SK-N-SH (cell line): ENCODE results near the gene TYK2. TPM values are rescaled to one million over a fixed set of nuclear protein-coding genes. Genes with fewer than 3 reads are reported as not detected.
"Not testable (repeated sequence)": the region's sequence is repeated elsewhere in the genome, so short reads cannot be mapped to it uniquely, and the experiment has no call there.

ENCODE experiments used
- CTCF ChIA-PET: fragments of 300-600, 350-600 bp; formaldehyde crosslinking; extraction: SDS; loops from one replicate; lab custom pipeline; 2021; lab: Yijun Ruan, JAX
- POLR2A ChIA-PET: fragments of 350-600 bp; sonication (Branson Sonifier 250); formaldehyde crosslinking; extraction: SDS; loops from one replicate; lab custom pipeline; 2020; ENCODE audit warnings: antibody characterized with exemption, inconsistent platforms; lab: Yijun Ruan, JAX
- DNase-seq: peaks from one replicate; pipeline ENCODE4 v3.0.0; 2012
- H2AFZ ChIP-seq: fragments of 200-600 bp; sonication (generic); 2 replicates; pipeline ENCODE4 v1.8.1; 2016; ENCODE audit warnings: antibody characterized with exemption, mild to moderate bottlenecking, low read depth
- H3F3A ChIP-seq: fragments of 200-600 bp; sonication (generic); replicated peaks from 2 replicates; pipeline ENCODE3; 2016; ENCODE audit warnings: antibody characterized with exemption, mild to moderate bottlenecking; ENCODE audit not compliant: insufficient read depth
- H3K27ac ChIP-seq, 2 experiments: fragments of 200-500 bp in 1 of 2; fragments of 200-600 bp in 1 of 2; sonication (Bioruptor generic) in 1 of 2; sonication (generic), shearing (Covaris generic) in 1 of 2; 2 replicates each; pipeline versions ENCODE4 v1.5.1 to v1.6.1; 2014 to 2016; ENCODE audit warnings: low read depth in 2 of 2, inconsistent platforms in 1 of 2, low read length in 1 of 2, mild to moderate bottlenecking in 1 of 2, mixed read lengths in 1 of 2
- H3K27me3 ChIP-seq: fragments of 200-600 bp; sonication (generic), shearing (Covaris generic); 2 replicates; pipeline ENCODE4 v1.6.1; 2016; ENCODE audit warnings: mixed run types; ENCODE audit not compliant: insufficient read depth
- H3K36me3 ChIP-seq, 2 experiments: fragments of 200-500 bp in 1 of 2; fragments of 200-600 bp in 1 of 2; sonication (Bioruptor generic) in 1 of 2; sonication (generic) in 1 of 2; replicated peaks in 1 of 2; 2 replicates each; pipeline versions ENCODE3 to v1.5.1; 2014 to 2016; ENCODE audit warnings: low read length in 1 of 2, mild to moderate bottlenecking in 1 of 2; ENCODE audit not compliant: insufficient read depth in 2 of 2, control insufficient read depth in 1 of 2
- H3K4me1 ChIP-seq, 2 experiments: fragments of 200-500 bp in 1 of 2; fragments of 200-600 bp in 1 of 2; sonication (Bioruptor generic) in 1 of 2; sonication (generic), shearing (Covaris generic) in 1 of 2; 2 replicates each; pipeline versions ENCODE4 v1.5.1 to v1.6.1; 2014 to 2016; ENCODE audit warnings: low read depth in 1 of 2, low read length in 1 of 2, mixed run types in 1 of 2; ENCODE audit not compliant: insufficient read depth in 2 of 2, control insufficient read depth in 1 of 2
- H3K4me2 ChIP-seq: fragments of 200-600 bp; sonication (generic), shearing (Covaris generic); 2 replicates; pipeline ENCODE4 v1.6.1; 2017; ENCODE audit warnings: mixed run types
- H3K4me3 ChIP-seq, 2 experiments: fragments of 200-500 bp in 1 of 2; fragments of 200-600 bp in 1 of 2; sonication (Bioruptor generic) in 1 of 2; sonication (generic), shearing (Covaris generic) in 1 of 2; 2 replicates each; pipeline versions ENCODE4 v1.5.1 to v1.8.1; 2014 to 2016; ENCODE audit warnings: low read depth in 2 of 2, inconsistent platforms in 1 of 2, low read length in 1 of 2, mild to moderate bottlenecking in 1 of 2, mixed read lengths in 1 of 2, moderate library complexity in 1 of 2
- H3K79me2 ChIP-seq: fragments of 200-600 bp; sonication (generic); 2 replicates; pipeline ENCODE4 v1.8.1; 2017; ENCODE audit warnings: mild to moderate bottlenecking; ENCODE audit not compliant: insufficient read depth
- H3K9ac ChIP-seq: fragments of 200-600 bp; sonication (generic); 2 replicates; pipeline ENCODE4 v1.6.1; 2017; ENCODE audit warnings: mixed run types
- H3K9me2 ChIP-seq: fragments of 200-600 bp; sonication (generic); 2 replicates; pipeline ENCODE4 v1.6.1; 2017; ENCODE audit warnings: mixed run types
- H3K9me3 ChIP-seq: fragments of 200-600 bp; sonication (generic); 2 replicates; pipeline ENCODE4 v1.6.1; 2017; ENCODE audit warnings: mixed run types, mild to moderate bottlenecking, moderate library complexity
- H4K20me1 ChIP-seq: fragments of 200-600 bp; sonication (generic); 2 replicates; pipeline ENCODE4 v1.6.1; 2017; ENCODE audit warnings: mild to moderate bottlenecking, mixed run types; ENCODE audit not compliant: insufficient read depth
- ELF1 ChIP-seq: IDR thresholded peaks from 2 replicates; pipeline ENCODE4 v1.4.0; 2012
- EZH2phosphoT487 ChIP-seq: fragments of 200-600 bp; sonication (generic); IDR thresholded peaks from 2 replicates; pipeline ENCODE4 v1.6.1; 2017; ENCODE audit warnings: low read depth, mixed run types, mild to moderate bottlenecking, antibody characterized with exemption, moderate library complexity, borderline replicate concordance
- FOSL2 ChIP-seq: IDR thresholded peaks from 2 replicates; pipeline ENCODE4 v1.4.0; 2012; ENCODE audit warnings: low read depth, mild to moderate bottlenecking, moderate library complexity, borderline replicate concordance
- JUND ChIP-seq: IDR thresholded peaks from 2 replicates; pipeline ENCODE4 v1.4.0; 2012
- MXI1 ChIP-seq: IDR thresholded peaks from 2 replicates; pipeline ENCODE4 v1.6.1; 2012; ENCODE audit warnings: mild to moderate bottlenecking, low read depth, low read length, improper control_type of control experiment
- RXRA ChIP-seq: IDR thresholded peaks from 2 replicates; pipeline ENCODE4 v1.4.0; 2012; ENCODE audit warnings: low read depth, mild to moderate bottlenecking, borderline replicate concordance
- SIN3A ChIP-seq: IDR thresholded peaks from 2 replicates; pipeline ENCODE4 v1.6.1; 2012; ENCODE audit warnings: low read depth, mild to moderate bottlenecking, low read length, moderate library complexity, borderline replicate concordance
- TCF12 ChIP-seq: IDR thresholded peaks from 2 replicates; pipeline ENCODE4 v1.4.0; 2012
- TEAD4 ChIP-seq: IDR thresholded peaks from 2 replicates; pipeline ENCODE4 v1.4.0; 2012; ENCODE audit warnings: mild to moderate bottlenecking, borderline replicate concordance; ENCODE audit not compliant: insufficient read depth
- WGBS: methylation state at CpG from one replicate; pipeline ENCODE4 v1.1.6; 2017; ENCODE audit warnings: low lambda C conversion rate; 5-methylcytosine and 5-hydroxymethylcytosine counted together
- polyA plus RNA-seq, 3 experiments: library from polyadenylated mRNA; depleted of rRNA; stranded (reverse); fragments of >200 nt; gene quantifications; 2 replicates each; pipeline ENCODE4 v1.2.3, GENCODE V29; 2012
- TF ChIP-seq, protein P1 (sequence below): IDR thresholded peaks from 2 replicates; pipeline ENCODE4 v1.4.0; 2012; ENCODE audit warnings: low read depth, borderline replicate concordance
- TF ChIP-seq, protein P2 (sequence below): IDR thresholded peaks from 2 replicates; pipeline ENCODE4 v1.4.0; 2012; ENCODE audit warnings: low read depth, borderline replicate concordance
- TF ChIP-seq, protein P3 (sequence below): IDR thresholded peaks from 2 replicates; pipeline ENCODE4 v1.4.0; 2012; ENCODE audit warnings: low read depth
- TF ChIP-seq, protein P4 (sequence below): fragments of 150-350 bp; IDR thresholded peaks from 2 replicates; pipeline ENCODE4 v1.6.1; 2017; ENCODE audit warnings: antibody characterized with exemption, low read length, low read depth, borderline replicate concordance

The TYK2 gene
- polyA plus RNA-seq, 1 of the 3 experiments (the other 2 are of a cell fraction): 44.6 TPM

- POLR2A ChIA-PET: no interaction called here
- H3K27me3 ChIP-seq: no peaks in the 10 kb centered on the region
- H4K20me1 ChIP-seq: no peaks in the 10 kb centered on the region
- no peak overlapping the region for H3K4me2 ChIP-seq
- no peak overlapping the region for H3K9ac ChIP-seq
- CTCF ChIA-PET: no interaction called here
- H3K9me2 ChIP-seq: no peaks in the 10 kb centered on the region
- DNase-seq: no peak
- no peaks in the 10 kb centered on the region for H3K9me3 ChIP-seq
- H2AFZ ChIP-seq: no peak overlapping the region
- TF ChIP-seq RXRA (no peak), MXI1 (no peak), JUND (no peak), FOSL2 (no peak), EZH2phosphoT487 (no peak), SIN3A (no peak), ELF1 (no peak), TCF12 (no peak), TEAD4 (no peak)
- TF ChIP-seq, protein P1, sequence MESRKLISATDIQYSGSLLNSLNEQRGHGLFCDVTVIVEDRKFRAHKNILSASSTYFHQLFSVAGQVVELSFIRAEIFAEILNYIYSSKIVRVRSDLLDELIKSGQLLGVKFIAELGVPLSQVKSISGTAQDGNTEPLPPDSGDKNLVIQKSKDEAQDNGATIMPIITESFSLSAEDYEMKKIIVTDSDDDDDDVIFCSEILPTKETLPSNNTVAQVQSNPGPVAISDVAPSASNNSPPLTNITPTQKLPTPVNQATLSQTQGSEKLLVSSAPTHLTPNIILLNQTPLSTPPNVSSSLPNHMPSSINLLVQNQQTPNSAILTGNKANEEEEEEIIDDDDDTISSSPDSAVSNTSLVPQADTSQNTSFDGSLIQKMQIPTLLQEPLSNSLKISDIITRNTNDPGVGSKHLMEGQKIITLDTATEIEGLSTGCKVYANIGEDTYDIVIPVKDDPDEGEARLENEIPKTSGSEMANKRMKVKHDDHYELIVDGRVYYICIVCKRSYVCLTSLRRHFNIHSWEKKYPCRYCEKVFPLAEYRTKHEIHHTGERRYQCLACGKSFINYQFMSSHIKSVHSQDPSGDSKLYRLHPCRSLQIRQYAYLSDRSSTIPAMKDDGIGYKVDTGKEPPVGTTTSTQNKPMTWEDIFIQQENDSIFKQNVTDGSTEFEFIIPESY: no peak
- TF ChIP-seq, protein P2, sequence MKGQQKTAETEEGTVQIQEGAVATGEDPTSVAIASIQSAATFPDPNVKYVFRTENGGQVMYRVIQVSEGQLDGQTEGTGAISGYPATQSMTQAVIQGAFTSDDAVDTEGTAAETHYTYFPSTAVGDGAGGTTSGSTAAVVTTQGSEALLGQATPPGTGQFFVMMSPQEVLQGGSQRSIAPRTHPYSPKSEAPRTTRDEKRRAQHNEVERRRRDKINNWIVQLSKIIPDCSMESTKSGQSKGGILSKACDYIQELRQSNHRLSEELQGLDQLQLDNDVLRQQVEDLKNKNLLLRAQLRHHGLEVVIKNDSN: no peak
- TF ChIP-seq, protein P3, sequence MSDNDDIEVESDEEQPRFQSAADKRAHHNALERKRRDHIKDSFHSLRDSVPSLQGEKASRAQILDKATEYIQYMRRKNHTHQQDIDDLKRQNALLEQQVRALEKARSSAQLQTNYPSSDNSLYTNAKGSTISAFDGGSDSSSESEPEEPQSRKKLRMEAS: no peak
- TF ChIP-seq, protein P4, sequence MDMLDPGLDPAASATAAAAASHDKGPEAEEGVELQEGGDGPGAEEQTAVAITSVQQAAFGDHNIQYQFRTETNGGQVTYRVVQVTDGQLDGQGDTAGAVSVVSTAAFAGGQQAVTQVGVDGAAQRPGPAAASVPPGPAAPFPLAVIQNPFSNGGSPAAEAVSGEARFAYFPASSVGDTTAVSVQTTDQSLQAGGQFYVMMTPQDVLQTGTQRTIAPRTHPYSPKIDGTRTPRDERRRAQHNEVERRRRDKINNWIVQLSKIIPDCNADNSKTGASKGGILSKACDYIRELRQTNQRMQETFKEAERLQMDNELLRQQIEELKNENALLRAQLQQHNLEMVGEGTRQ: no peak
- TF ChIP-seq, all 33 proteins: peak for 0
- Histone ChIP-seq H3K79me2 (peaks cover 4% of the 10 kb centered on the region; the same call in 1 of the 2 replicates), H3K36me3 (no peaks in the 10 kb centered on the region), H3F3A (no peaks in the 10 kb centered on the region), H3K4me3 (no peak overlapping the region), H3K4me1 (peaks cover 0 to 11% of the 10 kb centered on the region in 2 experiments; a peak in 1 of 4 replicates), H3K27ac (no peak overlapping the region)
- WGBS: 89% methylated on average over 5 of the region's 6 CpGs
These were observed 41.4 kb downstream of the TYK2 start for GRCh38 chr19:10338940-10339339.

- H3K9ac ChIP-seq, H3K27me3 ChIP-seq, DNase-seq, H3K36me3 ChIP-seq, H3K4me3 ChIP-seq, POLR2A ChIA-PET, H3K9me3 ChIP-seq, H2AFZ ChIP-seq, H3K27ac ChIP-seq, H3F3A ChIP-seq, H3K4me2 ChIP-seq, H3K9me2 ChIP-seq: not testable (repeated sequence)
- Histone ChIP-seq H3K79me2 (peaks cover 22% of the 10 kb centered on the region), H4K20me1 (peaks cover 11% of the 10 kb centered on the region), H3K4me1 (peaks cover 0 to 22% of the 10 kb centered on the region in 2 experiments; a peak in 1 of 4 replicates)
- 95% methylated on average over 9 of the region's 9 CpGs for WGBS
- CTCF ChIA-PET: interaction anchor here (0.9 to 1.3 kb wide), 3 partner anchors 54 to 77 kb away, joined by 3 to 5 read pairs (median 4); no protein-coding TSS in a partner anchor
These were observed 43.6 kb downstream of the TYK2 start for GRCh38 chr19:10336725-10337124.
